ENCODE measurements around the gene PPY. TPM values are rescaled to one million over a fixed set of nuclear protein-coding genes. Genes with fewer than 3 reads are reported as not detected.

The PPY gene
- total and polyA plus RNA-seq, 2 donors (not counting 1 experiment from before 2014, with no cell fraction given), result not detected

GRCh38 chr17:43986225-43986981 lies 44.1 kb upstream of the PPY start:
- no peak overlapping the region for H3K4me3 ChIP-seq (ENCODE audit: control extremely low read depth in 1 of 5, extremely low read depth in 1 of 5, insufficient read depth in 1 of 5, low read depth in 2 of 5, low read length in 4 of 5)
- H3K27me3 ChIP-seq (replicated peaks in 1 of 4; ENCODE audit: control extremely low read depth in 1 of 4, control insufficient read depth in 3 of 4, insufficient read depth in 4 of 4, low read length in 3 of 4), result peaks cover 0 to 41% (median 27%) of the 10 kb centered on the region in 4 experiments
- ATAC-seq (ENCODE audit: low read depth) (no peak), DNase-seq (no peak)
- H3K9ac ChIP-seq (ENCODE audit: low read length), result no peak overlapping the region
- H3K79me2 ChIP-seq (ENCODE audit: control insufficient read depth, insufficient read depth, low read length), result no peaks in the 10 kb centered on the region
- no peak overlapping the region for H3K4me2 ChIP-seq (replicated peaks; ENCODE audit: low read depth, low read length, poor library complexity, severe bottlenecking)
- H3K27ac Mint-ChIP-seq, result no peak overlapping the region
- intact Hi-C loops (cut with micrococcal nuclease), result no loop called here
- H4K20me1 ChIP-seq (ENCODE audit: control insufficient read depth, insufficient read depth, low read length, poor library complexity, severe bottlenecking), result no peaks in the 10 kb centered on the region
- peaks cover 2% of the 10 kb centered on the region for H3K4me1 Mint-ChIP-seq
- TF ChIP-seq EZH2 (IDR thresholded peaks at IDR 0.05; ENCODE audit: borderline replicate concordance, insufficient read depth, low read depth, low read length, poor library complexity, severe bottlenecking), result no peak
- no peak for TF ChIP-seq CTCF (IDR thresholded peaks at IDR 0.05)
- peaks cover 51% of the 10 kb centered on the region for H3K27me3 Mint-ChIP-seq
- peaks cover 0 to 5% (median 0%) of the 10 kb centered on the region in 3 donors for H3K9me3 ChIP-seq (ENCODE audit: control extremely low read depth in 1 of 3, control insufficient read depth in 2 of 3, insufficient read depth in 1 of 3, low read length in 2 of 3)
- H3K27ac ChIP-seq (ENCODE audit: low read length in 2 of 2), result no peak overlapping the region
- POLR2A ChIA-PET, result no interaction called here
- no peaks in the 10 kb centered on the region for H3K36me3 ChIP-seq (replicated peaks in 1 of 2; ENCODE audit: control extremely low read depth in 1 of 2, control insufficient read depth in 1 of 2, extremely low read depth in 1 of 2, insufficient read depth in 2 of 2, low read length in 1 of 2)
- peaks cover 10 to 11% of the 10 kb centered on the region in 2 donors for H3K4me1 ChIP-seq (ENCODE audit: control insufficient read depth in 2 of 2, insufficient read depth in 2 of 2, low read length in 2 of 2)
- CTCF ChIA-PET, result interaction anchor here (0.5 to 1.5 kb wide), 2 partner anchors 43 to 68 kb away, joined by 3 to 8 read pairs; no protein-coding TSS in a partner anchor
- no peaks in the 10 kb centered on the region for H3K9me3 Mint-ChIP-seq (ENCODE audit: insufficient read depth)
- 82% methylated on average over 7 of the region's 7 CpGs for WGBS (ENCODE audit: insufficient coverage)
- no peak overlapping the region for H3K4me3 Mint-ChIP-seq
- H2AFZ ChIP-seq (ENCODE audit: insufficient read depth, low read depth, low read length, poor library complexity, severe bottlenecking), result no peak overlapping the region

- Mint-ChIP-seq H3K4me1 (peaks cover 2% of the 10 kb centered on the region), H3K9me3 (ENCODE audit: insufficient read depth) (no peaks in the 10 kb centered on the region), H3K27me3 (peaks cover 59% of the 10 kb centered on the region), H3K27ac (no peak overlapping the region), H3K4me3 (no peak overlapping the region)
- Histone ChIP-seq H3K27me3 (replicated peaks in 1 of 4; ENCODE audit: control extremely low read depth in 1 of 4, control insufficient read depth in 3 of 4, insufficient read depth in 4 of 4, low read length in 3 of 4) (peaks cover 0 to 43% (median 30%) of the 10 kb centered on the region in 4 experiments), H4K20me1 (ENCODE audit: control insufficient read depth, insufficient read depth, low read length, poor library complexity, severe bottlenecking) (no peaks in the 10 kb centered on the region), H3K79me2 (ENCODE audit: control insufficient read depth, insufficient read depth, low read length) (no peaks in the 10 kb centered on the region), H2AFZ (ENCODE audit: insufficient read depth, low read depth, low read length, poor library complexity, severe bottlenecking) (no peak overlapping the region), H3K4me1 (ENCODE audit: control insufficient read depth in 2 of 2, insufficient read depth in 2 of 2, low read length in 2 of 2) (peaks cover 10 to 11% of the 10 kb centered on the region in 2 donors), H3K9ac (ENCODE audit: low read length) (no peak overlapping the region), H3K9me3 (ENCODE audit: control extremely low read depth in 1 of 3, control insufficient read depth in 2 of 3, insufficient read depth in 1 of 3, low read length in 2 of 3) (peaks cover 0 to 5% (median 0%) of the 10 kb centered on the region in 3 donors), H3K4me2 (replicated peaks; ENCODE audit: low read depth, low read length, poor library complexity, severe bottlenecking) (no peak overlapping the region), H3K27ac (ENCODE audit: low read length in 2 of 2) (no peak overlapping the region), H3K4me3 (ENCODE audit: control extremely low read depth in 1 of 5, extremely low read depth in 1 of 5, insufficient read depth in 1 of 5, low read depth in 2 of 5, low read length in 4 of 5) (no peak overlapping the region), H3K36me3 (replicated peaks in 1 of 2; ENCODE audit: control extremely low read depth in 1 of 2, control insufficient read depth in 1 of 2, extremely low read depth in 1 of 2, insufficient read depth in 2 of 2, low read length in 1 of 2) (no peaks in the 10 kb centered on the region)
- ATAC-seq (ENCODE audit: low read depth), result no peak
- WGBS (ENCODE audit: insufficient coverage), result 98% methylated on average over 6 of the region's 8 CpGs
- ChIA-PET CTCF (no interaction called here), POLR2A (interaction anchor here (0.5 kb wide), 2 partner anchors 174 to 886 kb away, joined by 3 read pairs; no protein-coding TSS in a partner anchor)
- TF ChIP-seq EZH2 (IDR thresholded peaks at IDR 0.05; ENCODE audit: borderline replicate concordance, insufficient read depth, low read depth, low read length, poor library complexity, severe bottlenecking) (no peak), CTCF (IDR thresholded peaks at IDR 0.05) (no peak)
- DNase-seq, result no peak
- intact Hi-C loops (cut with micrococcal nuclease), result no loop called here
Measured at GRCh38 chr17:43984521-43984920, 42.2 kb upstream of the PPY start.

All from B cell (primary cell).